C4-2B (cell line): ENCODE measurements around the gene ZCRB1.

Experiments
- CTCF ChIP-seq: fragments of 450-650 bp; conservative IDR thresholded peaks from 2 replicates; pipeline ENCODE4 v1.5.1; 2017; ENCODE audit warnings: mild to moderate bottlenecking
- ZFX ChIP-seq: fragments of 450-650 bp; IDR thresholded peaks from 2 replicates; pipeline ENCODE4 v1.6.1; 2017

GRCh38 chr12:42336286-42336685, 10.4 kb upstream of the ZCRB1 start:
- TF ChIP-seq ZFX, result no peak
- no peak for TF ChIP-seq CTCF
